D341Med (cell line): ENCODE results near the gene TBPL1.
"Not testable (repeated sequence)": the region's sequence is repeated elsewhere in the genome, so short reads cannot be mapped to it uniquely, and the experiment has no call there.

Source experiments
- DNase-seq: peaks from one replicate; pipeline ENCODE4 v3.0.0; 2012; ENCODE audit warnings: low spot score

Gene TBPL1

DNA sequence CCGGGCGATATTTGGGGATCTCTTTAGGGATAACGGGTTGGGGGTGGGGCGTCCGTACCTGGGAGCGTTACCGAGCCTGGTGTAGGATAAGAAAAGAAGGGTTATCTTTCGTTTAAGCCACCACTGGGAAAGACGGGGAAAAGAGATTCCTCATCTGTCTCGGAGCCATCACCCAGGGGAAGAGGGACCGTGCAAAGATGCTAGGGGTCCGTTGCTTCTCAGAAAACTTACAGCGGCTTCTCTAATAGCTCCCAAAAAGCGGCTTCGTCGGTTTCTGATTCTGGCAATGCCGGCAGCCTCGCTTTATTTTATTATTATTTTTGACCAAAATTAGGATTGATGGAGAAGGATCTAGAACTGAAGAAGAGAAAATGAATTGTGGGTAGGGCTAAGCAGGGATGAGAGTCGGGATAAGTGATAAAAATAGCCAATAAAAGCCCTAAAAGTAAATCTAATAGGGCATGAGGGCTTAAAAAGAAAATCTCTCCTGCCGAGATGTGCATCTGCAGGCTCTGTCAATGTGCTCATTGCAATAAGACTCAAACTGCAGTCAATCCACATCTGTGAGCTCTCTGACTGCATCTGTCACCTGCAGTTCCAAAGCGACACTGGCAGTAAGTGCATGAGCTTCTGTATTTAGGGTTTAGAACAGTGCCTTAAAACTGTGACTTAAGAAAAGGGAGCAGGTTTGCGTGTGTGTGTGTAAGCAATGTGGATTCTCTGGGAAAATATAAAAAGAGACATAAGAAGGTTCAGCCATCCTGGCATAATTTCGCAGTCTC lies 801 bp downstream of the TBPL1 start:
- no peak for DNase-seq

DNA sequence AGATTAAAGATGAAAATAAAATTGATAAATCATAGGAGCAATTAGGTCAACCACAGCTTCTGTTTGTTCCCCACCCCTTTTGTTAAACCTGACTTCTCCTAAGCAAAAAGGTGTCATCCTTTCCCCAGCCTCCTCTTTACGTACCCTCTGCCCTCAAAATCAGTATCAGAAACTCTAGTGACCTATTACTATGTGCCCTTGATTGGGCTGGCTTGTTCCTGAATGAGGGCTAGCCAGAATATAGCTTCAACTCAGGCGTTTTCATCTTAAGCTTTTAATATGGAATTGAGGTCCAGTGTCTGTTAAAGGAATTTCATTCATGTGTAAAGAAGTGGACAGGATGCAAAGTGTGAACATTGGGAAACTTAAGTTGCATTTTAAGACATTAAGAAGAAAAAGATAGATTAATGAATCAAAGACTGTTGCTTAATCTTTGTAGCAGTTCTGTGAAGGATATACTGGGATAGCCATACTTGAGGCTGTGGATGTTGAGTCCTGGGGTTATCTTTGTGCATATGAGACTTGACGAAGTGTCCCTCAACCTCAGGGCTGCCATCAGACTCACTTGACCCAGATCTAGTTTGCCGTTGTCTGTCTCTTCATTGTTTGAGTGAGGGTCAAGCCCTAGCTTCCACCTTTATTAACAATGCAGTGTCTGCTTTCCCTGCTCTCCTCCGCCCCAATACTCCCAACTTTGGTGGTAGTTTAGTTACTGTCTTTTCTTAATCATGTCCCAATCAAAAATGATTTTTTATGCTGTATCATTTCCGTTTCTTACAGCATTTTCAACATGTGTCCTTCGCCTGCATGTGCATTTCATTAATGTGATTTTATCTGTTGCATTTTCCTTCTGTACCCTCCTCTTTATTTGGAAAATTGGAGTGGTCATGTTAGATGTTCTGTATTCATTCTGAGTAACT lies 1.9 kb downstream of the TBPL1 start:
- no peak for DNase-seq

DNA sequence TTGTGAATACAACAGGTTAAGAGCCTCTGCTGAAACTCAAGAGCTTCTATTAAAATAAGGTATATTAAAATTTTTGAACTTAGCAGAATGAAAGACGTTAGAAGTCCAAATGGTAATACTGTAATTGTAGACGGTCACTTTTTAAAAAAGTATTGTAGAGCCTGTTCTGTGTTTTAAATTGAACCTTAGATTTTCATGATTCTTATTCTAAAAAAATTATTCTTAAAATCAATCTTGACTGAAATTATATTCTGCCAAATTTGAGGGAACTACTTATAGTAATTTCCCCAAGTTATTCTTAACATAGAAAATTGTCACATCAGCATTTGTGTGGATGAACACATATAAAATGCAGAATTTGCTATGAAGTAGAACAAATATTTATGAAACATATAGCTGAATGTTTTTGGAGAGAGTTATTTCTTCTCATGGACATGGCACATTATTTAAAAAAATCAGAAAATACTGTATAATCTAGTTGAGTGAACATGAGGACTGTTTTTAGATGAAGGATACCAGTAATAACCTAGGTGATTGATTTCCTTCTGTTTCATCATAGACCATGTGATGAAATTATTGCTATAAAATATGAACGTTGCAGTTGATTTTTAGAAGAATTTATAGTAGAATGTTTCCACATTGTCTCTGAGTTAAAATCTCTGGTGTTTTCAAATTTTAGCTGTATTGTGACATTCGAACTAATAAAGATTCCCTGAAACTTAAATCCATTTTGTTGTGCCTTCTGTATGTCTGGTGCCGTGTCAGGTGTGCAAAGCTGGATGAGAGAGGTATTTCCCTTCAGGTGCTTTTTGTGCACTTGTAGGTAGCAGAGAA lies 2.8 kb downstream of the TBPL1 start:
- DNase-seq, result no peak

GRCh38 chr6:133956416-133957049 lies 3.5 kb downstream of the TBPL1 start:
- no peak for DNase-seq

GRCh38 chr6:133957227-133957626 lies 4.2 kb downstream of the TBPL1 start:
- DNase-seq, result no peak

- DNase-seq, result no peak
Measured at GRCh38 chr6:133957780-133958242, 4.8 kb downstream of the TBPL1 start.

- no peak for DNase-seq
Measured at GRCh38 chr6:133958791-133959190, 5.8 kb downstream of the TBPL1 start.

- DNase-seq, result no peak
Measured at GRCh38 chr6:133959667-133960368, 6.8 kb downstream of the TBPL1 start.

DNA sequence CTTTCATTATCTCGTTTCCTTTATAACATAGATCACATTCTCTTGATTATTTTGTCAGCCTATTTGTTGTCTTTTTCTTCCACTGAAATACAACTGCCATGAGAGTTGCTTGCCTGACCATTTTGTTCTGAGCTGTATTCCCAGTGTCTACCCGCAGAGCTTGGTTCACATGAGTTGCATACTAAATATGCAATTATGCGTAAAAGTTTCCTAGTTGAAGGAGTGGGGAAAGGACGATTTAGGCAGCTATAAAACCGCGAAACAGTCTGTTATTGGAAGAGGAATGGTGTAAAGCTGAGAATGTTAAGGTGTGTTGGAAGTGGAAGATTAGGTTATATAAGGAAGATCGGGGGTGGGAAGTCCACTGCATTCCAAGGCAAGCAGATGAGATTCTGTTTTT lies 8.8 kb downstream of the TBPL1 start:
- DNase-seq, result no peak

DNA sequence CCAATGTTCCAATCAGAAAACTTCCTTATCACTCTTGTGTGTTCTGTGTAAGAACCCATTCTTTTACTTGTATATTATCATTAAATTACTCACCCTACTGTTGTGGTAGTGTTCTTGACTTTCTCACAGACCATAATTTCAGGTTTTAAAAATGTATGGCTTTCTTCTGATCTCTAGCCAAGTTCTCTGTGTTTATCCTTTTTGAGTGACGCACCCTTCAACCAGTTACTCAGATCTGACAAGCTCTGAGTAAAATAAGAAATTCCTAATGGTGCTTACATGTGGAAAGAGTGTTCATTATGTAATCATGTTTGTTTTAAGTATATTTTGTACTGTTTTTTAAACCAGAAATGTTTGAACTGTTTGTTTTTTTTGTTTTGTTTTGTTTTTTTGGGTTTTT lies 11.0 kb downstream of the TBPL1 start:
- DNase-seq, result no peak

DNA sequence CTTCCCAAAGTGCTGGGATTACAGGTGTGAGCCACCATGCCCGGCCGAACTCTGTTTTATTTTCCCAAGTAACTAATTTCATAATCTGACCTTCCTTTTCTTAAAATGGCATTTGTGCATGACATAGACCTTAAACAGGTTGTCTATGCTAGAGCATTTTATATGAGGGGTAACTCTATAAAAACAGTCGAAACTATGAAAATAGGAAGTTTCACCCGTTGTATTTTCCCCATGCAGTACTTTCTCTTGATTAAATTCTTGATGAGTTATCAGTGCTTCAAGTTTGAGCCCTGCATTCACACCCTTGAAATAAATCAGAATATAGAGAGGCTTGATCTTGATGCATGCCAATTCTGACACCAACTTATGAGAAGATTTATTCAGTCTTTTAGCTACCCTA lies 11.7 kb downstream of the TBPL1 start:
- DNase-seq, result no peak

GRCh38 chr6:133965817-133966360 lies 12.9 kb downstream of the TBPL1 start:
- no peak for DNase-seq

- DNase-seq, result no peak
Measured at GRCh38 chr6:133966654-133967329, 13.8 kb downstream of the TBPL1 start.

GRCh38 chr6:133967347-133967746 lies 14.3 kb downstream of the TBPL1 start:
- no peak for DNase-seq

DNA sequence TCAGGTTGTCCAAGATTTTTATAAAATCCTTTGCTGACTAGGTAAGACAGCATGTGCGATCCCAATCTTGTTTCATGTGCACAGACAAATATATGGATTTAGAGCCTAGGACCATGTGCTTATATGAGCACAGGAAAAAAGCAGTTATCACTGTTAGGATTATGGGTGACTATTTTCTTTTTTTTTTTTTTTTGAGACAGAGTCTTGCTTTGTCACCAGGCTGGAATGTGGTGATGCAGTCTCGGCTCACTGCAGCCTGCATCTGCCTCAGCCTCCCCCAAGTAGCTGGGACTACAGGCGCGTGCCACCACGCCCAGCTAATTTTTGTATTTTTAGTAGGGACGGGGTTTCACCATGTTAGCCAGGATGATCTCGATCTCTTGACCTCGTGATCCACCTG lies 14.8 kb downstream of the TBPL1 start:
- not testable (repeated sequence) for DNase-seq

DNA sequence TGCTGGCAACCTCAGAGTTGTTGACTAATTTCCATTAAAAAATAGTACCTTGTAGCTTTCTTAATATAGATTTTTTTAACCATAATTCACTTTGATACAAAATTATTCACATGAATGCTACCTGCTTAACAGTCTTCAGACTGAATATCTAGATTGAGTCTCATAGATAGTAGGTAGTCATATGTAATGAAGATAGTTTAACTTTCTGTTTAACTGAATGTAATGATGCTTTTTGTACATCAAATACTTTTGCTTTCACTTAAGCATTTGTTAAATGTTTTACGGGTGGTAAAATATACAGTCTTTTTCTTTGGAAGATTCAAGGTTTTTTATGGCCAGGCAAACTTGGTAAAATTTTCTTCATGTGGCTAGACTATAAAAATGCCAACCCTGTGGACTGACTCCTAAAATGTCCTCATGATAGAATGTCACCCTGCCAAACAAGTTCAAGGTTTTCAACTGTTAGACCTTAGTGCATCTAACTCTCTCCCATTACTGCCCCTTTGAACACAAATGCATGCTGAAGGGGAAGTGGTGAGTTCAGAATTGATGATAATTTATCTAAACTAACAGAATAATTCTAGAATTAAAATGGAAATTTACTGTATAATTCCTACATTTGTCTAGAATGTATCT lies 16.4 kb downstream of the TBPL1 start:
- DNase-seq, result no peak

- no peak for DNase-seq
Measured at GRCh38 chr6:133969921-133970295, 16.9 kb downstream of the TBPL1 start.

- DNase-seq, result no peak
Measured at GRCh38 chr6:133971861-133972260, 18.8 kb downstream of the TBPL1 start.

DNA sequence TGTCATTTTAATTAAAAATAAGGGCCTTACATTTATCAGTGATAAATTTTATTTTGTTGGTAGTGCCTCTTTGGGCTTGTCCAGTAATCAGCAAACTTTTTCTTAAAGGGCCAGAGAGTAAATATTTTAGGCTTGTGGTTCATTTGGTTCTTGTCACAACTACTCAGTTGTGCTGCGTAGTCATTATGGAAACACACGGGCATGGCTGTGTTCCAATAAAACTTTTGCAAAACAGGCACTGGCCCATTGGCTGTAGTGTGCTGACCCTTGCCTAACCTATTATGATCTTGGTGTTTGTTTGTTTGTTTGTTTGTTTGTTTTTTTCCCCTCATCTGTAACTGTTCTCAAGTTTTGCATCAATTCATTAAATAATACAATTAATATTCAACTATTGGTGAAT lies 19.4 kb downstream of the TBPL1 start:
- no peak for DNase-seq
